ENCODE results near the gene ZNF616. TPM values are rescaled to one million over a fixed set of nuclear protein-coding genes. Genes with fewer than 3 reads are reported as not detected.

Gene ZNF616
- total RNA-seq: 4.6 and 6.1 TPM in 2 replicates

GRCh38 chr19:52139252-52140031 lies at the start of gene ZNF616:
Gene ZNF616 (minus strand): TSS chr19:52139938. CDS start chr19:52130512, 9,426 bp downstream.

GRCh38 chr19:52171321-52172169 lies 31.8 kb upstream of the ZNF616 start, which contains the start of gene ZNF836:
Gene ZNF836 (minus strand): TSS chr19:52171621. CDS start chr19:52168072, 3,549 bp downstream.

GRCh38 chr19:52095172-52096014 lies 44.3 kb downstream of the ZNF616 start, which contains the start of gene ZNF841:
Gene ZNF841 (minus strand): TSS chr19:52095765. CDS start chr19:52084801, 10,964 bp downstream.

Other genes starting within 250 kb of the ZNF616 start
- gene ZNF649, start 234.9 kb downstream of the ZNF616 start, total RNA-seq: 1.2 and 3.4 TPM in 2 replicates
- gene ZNF613, start 212.5 kb downstream of the ZNF616 start, total RNA-seq: 3.7 and 8.1 TPM in 2 replicates
- 2.3 and 4.4 TPM in 2 replicates for gene ZNF350, start 153.1 kb downstream of the ZNF616 start, total RNA-seq
- gene ZNF615, start 131.7 kb downstream of the ZNF616 start, total RNA-seq: 2.3 and 4.6 TPM in 2 replicates
- 5.5 and 5.7 TPM in 2 replicates for gene ZNF614, start 111.6 kb downstream of the ZNF616 start, total RNA-seq
- 4.0 and 4.1 TPM in 2 replicates for gene ZNF432, start 91.1 kb downstream of the ZNF616 start, total RNA-seq
- 5.5 and 8.3 TPM in 2 replicates for gene ZNF841, start 44.2 kb downstream of the ZNF616 start, total RNA-seq
- gene ZNF836, start 31.7 kb upstream of the ZNF616 start, total RNA-seq: 2.8 and 5.8 TPM in 2 replicates
- 208 and 312 TPM in 2 replicates for gene PPP2R1A, start 50.1 kb upstream of the ZNF616 start, total RNA-seq
- gene ZNF766, start 129.6 kb upstream of the ZNF616 start, total RNA-seq: 7.1 and 9.2 TPM in 2 replicates
- 2.1 and 2.6 TPM in 2 replicates for gene ZNF480, start 157.2 kb upstream of the ZNF616 start, total RNA-seq
- gene ZNF610, start 196.3 kb upstream of the ZNF616 start, total RNA-seq: 1.2 and 2.9 TPM in 2 replicates
- 18.7 and 23.0 TPM in 2 replicates for gene ZNF880, start 230.0 kb upstream of the ZNF616 start, total RNA-seq

Data from myometrial cell (primary cell).